Fibroblast of mammary gland (primary cell): ENCODE data around the gene MAST2.

Experiments used
- DNase-seq: peaks from one replicate; pipeline ENCODE4 v3.0.0-alpha.2; 2010; ENCODE audit warnings: low read depth
- H3K4me3 ChIP-seq: 2 replicates; pipeline ENCODE4 v1.5.1; 2011; ENCODE audit warnings: low read depth, mild to moderate bottlenecking, low read length, moderate library complexity; ENCODE audit not compliant: control insufficient read depth
- CTCF ChIP-seq: conservative IDR thresholded peaks from 2 replicates; pipeline ENCODE4 v1.5.1; 2011; ENCODE audit warnings: low read depth, low read length, inconsistent platforms; ENCODE audit not compliant: control insufficient read depth, insufficient read depth

The MAST2 gene

GRCh38 chr1:45892068-45892785 lies 88.8 kb downstream of the MAST2 start:
- no peak for TF ChIP-seq CTCF
- H3K4me3 ChIP-seq: no peak overlapping the region
- DNase-seq: peak; percentile 92

- DNase-seq: no peak
- H3K4me3 ChIP-seq: no peak overlapping the region
- no peak for TF ChIP-seq CTCF
These were observed 90.9 kb downstream of the MAST2 start for GRCh38 chr1:45894331-45894730.

- no peak for TF ChIP-seq CTCF
- DNase-seq: no peak
- no peak overlapping the region for H3K4me3 ChIP-seq
These were observed 91.5 kb downstream of the MAST2 start for GRCh38 chr1:45894921-45895320.

- DNase-seq: no peak
- no peak for TF ChIP-seq CTCF
- no peak overlapping the region for H3K4me3 ChIP-seq
These were observed 92.0 kb downstream of the MAST2 start for GRCh38 chr1:45895406-45895805.

- DNase-seq: no peak
- TF ChIP-seq CTCF: no peak
- H3K4me3 ChIP-seq: no peak overlapping the region
These were observed 103.5 kb downstream of the MAST2 start for GRCh38 chr1:45906883-45907282.

GRCh38 chr1:45908611-45909140 lies 105.3 kb downstream of the MAST2 start:
- H3K4me3 ChIP-seq: no peak overlapping the region
- DNase-seq: no peak
- TF ChIP-seq CTCF: no peak
